GM11168 (cell line): ENCODE measurements around the gene SLC12A8.

Source experiments
- in situ Hi-C: fragments of 300-500 bp; cut with MboI; formaldehyde crosslinking; loops from one replicate; pipeline ENCODE4 v1.12.0; 2022; ENCODE audit warnings: low sequenced_read_pairs; ENCODE audit not compliant: unreplicated experiment

Gene SLC12A8

GRCh38 chr3:125219261-125219701 lies 6.7 kb upstream of the SLC12A8 start:
- in situ Hi-C loops = no loop called here

GRCh38 chr3:125214738-125215137 lies 2.2 kb upstream of the SLC12A8 start:
- in situ Hi-C loops = no loop called here

- in situ Hi-C loops = no loop called here
Measured at GRCh38 chr3:125213946-125214542, 1.5 kb upstream of the SLC12A8 start.

GRCh38 chr3:125213364-125213755 lies 812 bp upstream of the SLC12A8 start:
- in situ Hi-C loops = no loop called here

- in situ Hi-C loops = no loop called here
Measured at GRCh38 chr3:125212091-125212508, 448 bp downstream of the SLC12A8 start.

- in situ Hi-C loops = no loop called here
Measured at GRCh38 chr3:125211523-125212090, 941 bp downstream of the SLC12A8 start.

GRCh38 chr3:125207949-125208568 lies 4.5 kb downstream of the SLC12A8 start:
- in situ Hi-C loops = no loop called here

GRCh38 chr3:125207507-125207906 lies 5.0 kb downstream of the SLC12A8 start:
- in situ Hi-C loops = no loop called here

- in situ Hi-C loops = no loop called here
Measured at GRCh38 chr3:125206934-125207333, 5.6 kb downstream of the SLC12A8 start.

- in situ Hi-C loops = no loop called here
Measured at GRCh38 chr3:125203731-125204130, 8.8 kb downstream of the SLC12A8 start.

GRCh38 chr3:125202197-125202596 lies 10.4 kb downstream of the SLC12A8 start:
- in situ Hi-C loops = no loop called here

- in situ Hi-C loops = no loop called here
Measured at GRCh38 chr3:125200731-125201139, 11.8 kb downstream of the SLC12A8 start.

- in situ Hi-C loops = no loop called here
Measured at GRCh38 chr3:125194849-125195601, 17.5 kb downstream of the SLC12A8 start.

GRCh38 chr3:125194061-125194848 lies 18.3 kb downstream of the SLC12A8 start:
- in situ Hi-C loops = no loop called here

- in situ Hi-C loops = no loop called here
Measured at GRCh38 chr3:125192190-125193035, 20.1 kb downstream of the SLC12A8 start.

- in situ Hi-C loops = no loop called here
Measured at GRCh38 chr3:125191730-125192129, 20.8 kb downstream of the SLC12A8 start.

GRCh38 chr3:125191256-125191655 lies 21.3 kb downstream of the SLC12A8 start:
- in situ Hi-C loops = no loop called here

GRCh38 chr3:125190786-125191185 lies 21.8 kb downstream of the SLC12A8 start:
- in situ Hi-C loops = no loop called here

GRCh38 chr3:125189378-125190165 lies 23.0 kb downstream of the SLC12A8 start:
- in situ Hi-C loops = no loop called here
